ENCODE measurements around the gene LHFPL2.

DNA sequence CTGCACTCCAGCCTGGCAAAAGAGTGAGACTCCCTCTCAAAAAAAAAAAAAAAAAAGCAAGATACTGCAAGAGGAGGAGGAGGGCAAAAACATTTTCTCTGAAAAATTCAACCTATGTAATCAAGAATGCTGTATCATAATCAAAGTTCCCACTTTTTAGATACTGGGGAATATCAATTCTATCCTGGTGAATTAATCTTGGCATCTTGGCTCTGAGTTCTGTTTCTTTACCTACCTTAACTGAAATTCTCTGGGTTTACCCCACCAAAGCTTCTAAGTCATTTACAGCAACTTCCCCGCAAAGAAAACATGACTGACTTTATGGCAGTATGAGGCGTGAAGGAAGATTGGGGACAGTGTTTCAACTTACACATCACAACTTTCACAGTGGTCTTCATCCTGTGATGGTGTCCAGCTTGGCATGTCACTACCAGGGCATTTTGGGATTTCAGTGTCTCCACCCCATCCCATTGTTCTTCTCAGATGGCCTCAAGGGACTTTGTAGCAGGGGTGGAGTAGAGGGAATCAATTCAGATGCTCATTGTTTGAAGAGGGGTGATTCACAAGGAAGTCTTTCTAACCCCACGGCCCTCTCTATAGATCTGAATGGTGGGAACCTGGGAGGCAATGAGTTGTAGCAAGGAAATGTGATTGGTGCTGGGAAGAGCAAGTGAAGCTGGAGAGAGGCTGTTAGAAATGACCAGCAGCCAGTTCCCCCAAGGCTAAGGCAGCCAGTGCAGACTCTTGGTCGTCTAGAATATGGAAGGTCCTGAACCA is 157.7 kb downstream of the LHFPL2 start:
- TF ChIP-seq POLR2A (IDR thresholded peaks at IDR 0.05; ENCODE audit: low read depth, low read length): no peak
- TF ChIP-seq, protein P1, sequence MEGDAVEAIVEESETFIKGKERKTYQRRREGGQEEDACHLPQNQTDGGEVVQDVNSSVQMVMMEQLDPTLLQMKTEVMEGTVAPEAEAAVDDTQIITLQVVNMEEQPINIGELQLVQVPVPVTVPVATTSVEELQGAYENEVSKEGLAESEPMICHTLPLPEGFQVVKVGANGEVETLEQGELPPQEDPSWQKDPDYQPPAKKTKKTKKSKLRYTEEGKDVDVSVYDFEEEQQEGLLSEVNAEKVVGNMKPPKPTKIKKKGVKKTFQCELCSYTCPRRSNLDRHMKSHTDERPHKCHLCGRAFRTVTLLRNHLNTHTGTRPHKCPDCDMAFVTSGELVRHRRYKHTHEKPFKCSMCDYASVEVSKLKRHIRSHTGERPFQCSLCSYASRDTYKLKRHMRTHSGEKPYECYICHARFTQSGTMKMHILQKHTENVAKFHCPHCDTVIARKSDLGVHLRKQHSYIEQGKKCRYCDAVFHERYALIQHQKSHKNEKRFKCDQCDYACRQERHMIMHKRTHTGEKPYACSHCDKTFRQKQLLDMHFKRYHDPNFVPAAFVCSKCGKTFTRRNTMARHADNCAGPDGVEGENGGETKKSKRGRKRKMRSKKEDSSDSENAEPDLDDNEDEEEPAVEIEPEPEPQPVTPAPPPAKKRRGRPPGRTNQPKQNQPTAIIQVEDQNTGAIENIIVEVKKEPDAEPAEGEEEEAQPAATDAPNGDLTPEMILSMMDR (conservative IDR thresholded peaks at IDR 0.05; ENCODE audit: low read depth, low read length): no peak
- no peak for TF ChIP-seq CHD1 (IDR thresholded peaks at IDR 0.05; ENCODE audit: low read depth, low read length)
- TF ChIP-seq MAZ (IDR thresholded peaks at IDR 0.05; ENCODE audit: borderline replicate concordance, low read depth, low read length): no peak
- TF ChIP-seq RFX5 (IDR thresholded peaks at IDR 0.05; ENCODE audit: low read depth, low read length): no peak
- no peak for TF ChIP-seq SMC3 (IDR thresholded peaks at IDR 0.05; ENCODE audit: low read depth, low read length)

All from IMR-90 (cell line).